Measurements from ENCODE around the gene THSD7A. TPM values are rescaled to one million over a fixed set of nuclear protein-coding genes. Genes with fewer than 3 reads are reported as not detected.

THSD7A gene
- total and polyA plus RNA-seq, 10 of the 15 experiments (the other 5 are each of a cell fraction or from before 2014, with no cell fraction given): 0.03 to 0.09 (median 0.03) TPM; not detected in 7

GRCh38 chr7:11607686-11608085, 224.3 kb downstream of the THSD7A start (continued):
- TF ChIP-seq, protein P1, sequence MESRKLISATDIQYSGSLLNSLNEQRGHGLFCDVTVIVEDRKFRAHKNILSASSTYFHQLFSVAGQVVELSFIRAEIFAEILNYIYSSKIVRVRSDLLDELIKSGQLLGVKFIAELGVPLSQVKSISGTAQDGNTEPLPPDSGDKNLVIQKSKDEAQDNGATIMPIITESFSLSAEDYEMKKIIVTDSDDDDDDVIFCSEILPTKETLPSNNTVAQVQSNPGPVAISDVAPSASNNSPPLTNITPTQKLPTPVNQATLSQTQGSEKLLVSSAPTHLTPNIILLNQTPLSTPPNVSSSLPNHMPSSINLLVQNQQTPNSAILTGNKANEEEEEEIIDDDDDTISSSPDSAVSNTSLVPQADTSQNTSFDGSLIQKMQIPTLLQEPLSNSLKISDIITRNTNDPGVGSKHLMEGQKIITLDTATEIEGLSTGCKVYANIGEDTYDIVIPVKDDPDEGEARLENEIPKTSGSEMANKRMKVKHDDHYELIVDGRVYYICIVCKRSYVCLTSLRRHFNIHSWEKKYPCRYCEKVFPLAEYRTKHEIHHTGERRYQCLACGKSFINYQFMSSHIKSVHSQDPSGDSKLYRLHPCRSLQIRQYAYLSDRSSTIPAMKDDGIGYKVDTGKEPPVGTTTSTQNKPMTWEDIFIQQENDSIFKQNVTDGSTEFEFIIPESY (IDR thresholded peaks at IDR 0.05): no peak
- no peak for TF ChIP-seq TCF7 (IDR thresholded peaks at IDR 0.05; ENCODE audit: borderline replicate concordance)
- no peak for TF ChIP-seq IRF3 (IDR thresholded peaks at IDR 0.05)

- BruUV-seq (replicated peaks): no TSS peak
- Histone ChIP-seq H2AFZ (ENCODE audit: control insufficient read depth, low read depth, low read length) (no peak overlapping the region), H3K36me3 (ENCODE audit: control insufficient read depth in 2 of 2, insufficient read depth in 2 of 2, low read length in 1 of 2) (no peaks in the 10 kb centered on the region), H4K20me1 (ENCODE audit: control insufficient read depth, insufficient read depth) (no peaks in the 10 kb centered on the region), H3K4me3 (no peak overlapping the region), H3K9ac (ENCODE audit: control insufficient read depth, insufficient read depth, low read length) (no peak overlapping the region), H3K27me3 (replicated peaks in 1 of 2; ENCODE audit: control insufficient read depth in 2 of 2, insufficient read depth in 2 of 2, low read length in 1 of 2) (no peaks in the 10 kb centered on the region), H3K9me3 (replicated peaks; ENCODE audit: control insufficient read depth, insufficient read depth, low read length) (no peaks in the 10 kb centered on the region), H3K4me2 (ENCODE audit: control insufficient read depth, insufficient read depth) (no peak overlapping the region), H3K4me1 (ENCODE audit: control insufficient read depth, insufficient read depth, low read length) (no peaks in the 10 kb centered on the region), H3K79me2 (ENCODE audit: control insufficient read depth, insufficient read depth, low read length) (no peaks in the 10 kb centered on the region), H3K27ac (ENCODE audit: control insufficient read depth, insufficient read depth) (no peak overlapping the region)
- no peak for DNase-seq (ENCODE audit: low read depth, low spot score)
- POLR2A ChIA-PET: no interaction called here
- SMC1A ChIA-PET (ENCODE audit: uncharacterized antibody, unreplicated experiment): interaction anchor here (0.8 kb wide), 1 partner anchor 211 kb away, joined by 4 read pairs; no protein-coding TSS in a partner anchor
- in situ Hi-C loops (cut with MboI): no loop called here
- RAD21 ChIA-PET (ENCODE audit: unreplicated experiment): no interaction called here
- ATAC-seq: no peak
- FAIRE-seq: no peak
- CTCF ChIA-PET: no interaction called here
- TF ChIP-seq NR2C1 (IDR thresholded peaks at IDR 0.05) (no peak), ZNF274 (IDR thresholded peaks at IDR 0.05; ENCODE audit: insufficient read depth, insufficient read length) (no peak), CEBPB (IDR thresholded peaks at IDR 0.05; ENCODE audit: borderline replicate concordance in 1 of 2, low read depth in 2 of 2, low read length in 2 of 2) (no peak), EZH2 (IDR thresholded peaks at IDR 0.05; ENCODE audit: borderline replicate concordance, control insufficient read depth, low read depth, low read length) (no peak), CUX1 (IDR thresholded peaks at IDR 0.05; ENCODE audit: insufficient replicate concordance, low read depth, low read length) (no peak), FOXK2 (IDR thresholded peaks at IDR 0.05) (no peak), WRNIP1 (IDR thresholded peaks at IDR 0.05; ENCODE audit: borderline replicate concordance, low read depth, low read length) (no peak), TARDBP (IDR thresholded peaks at IDR 0.05; ENCODE audit: borderline replicate concordance) (no peak)
- TF ChIP-seq, protein P2, sequence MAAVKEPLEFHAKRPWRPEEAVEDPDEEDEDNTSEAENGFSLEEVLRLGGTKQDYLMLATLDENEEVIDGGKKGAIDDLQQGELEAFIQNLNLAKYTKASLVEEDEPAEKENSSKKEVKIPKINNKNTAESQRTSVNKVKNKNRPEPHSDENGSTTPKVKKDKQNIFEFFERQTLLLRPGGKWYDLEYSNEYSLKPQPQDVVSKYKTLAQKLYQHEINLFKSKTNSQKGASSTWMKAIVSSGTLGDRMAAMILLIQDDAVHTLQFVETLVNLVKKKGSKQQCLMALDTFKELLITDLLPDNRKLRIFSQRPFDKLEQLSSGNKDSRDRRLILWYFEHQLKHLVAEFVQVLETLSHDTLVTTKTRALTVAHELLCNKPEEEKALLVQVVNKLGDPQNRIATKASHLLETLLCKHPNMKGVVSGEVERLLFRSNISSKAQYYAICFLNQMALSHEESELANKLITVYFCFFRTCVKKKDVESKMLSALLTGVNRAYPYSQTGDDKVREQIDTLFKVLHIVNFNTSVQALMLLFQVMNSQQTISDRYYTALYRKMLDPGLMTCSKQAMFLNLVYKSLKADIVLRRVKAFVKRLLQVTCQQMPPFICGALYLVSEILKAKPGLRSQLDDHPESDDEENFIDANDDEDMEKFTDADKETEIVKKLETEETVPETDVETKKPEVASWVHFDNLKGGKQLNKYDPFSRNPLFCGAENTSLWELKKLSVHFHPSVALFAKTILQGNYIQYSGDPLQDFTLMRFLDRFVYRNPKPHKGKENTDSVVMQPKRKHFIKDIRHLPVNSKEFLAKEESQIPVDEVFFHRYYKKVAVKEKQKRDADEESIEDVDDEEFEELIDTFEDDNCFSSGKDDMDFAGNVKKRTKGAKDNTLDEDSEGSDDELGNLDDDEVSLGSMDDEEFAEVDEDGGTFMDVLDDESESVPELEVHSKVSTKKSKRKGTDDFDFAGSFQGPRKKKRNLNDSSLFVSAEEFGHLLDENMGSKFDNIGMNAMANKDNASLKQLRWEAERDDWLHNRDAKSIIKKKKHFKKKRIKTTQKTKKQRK (IDR thresholded peaks at IDR 0.05; ENCODE audit: low read depth, low read length): no peak
- intact Hi-C loops (cut with micrococcal nuclease; ENCODE audit: unreplicated experiment): no loop called here
Observed at GRCh38 chr7:11605749-11606148, 226.2 kb downstream of the THSD7A start.
